ENCODE results near the gene CD2BP2. TPM values are rescaled to one million over a fixed set of nuclear protein-coding genes. Genes with fewer than 3 reads are reported as not detected.

The CD2BP2 gene
- total RNA-seq, 1 experiment from 2014 or later = 30.0 TPM

DNA sequence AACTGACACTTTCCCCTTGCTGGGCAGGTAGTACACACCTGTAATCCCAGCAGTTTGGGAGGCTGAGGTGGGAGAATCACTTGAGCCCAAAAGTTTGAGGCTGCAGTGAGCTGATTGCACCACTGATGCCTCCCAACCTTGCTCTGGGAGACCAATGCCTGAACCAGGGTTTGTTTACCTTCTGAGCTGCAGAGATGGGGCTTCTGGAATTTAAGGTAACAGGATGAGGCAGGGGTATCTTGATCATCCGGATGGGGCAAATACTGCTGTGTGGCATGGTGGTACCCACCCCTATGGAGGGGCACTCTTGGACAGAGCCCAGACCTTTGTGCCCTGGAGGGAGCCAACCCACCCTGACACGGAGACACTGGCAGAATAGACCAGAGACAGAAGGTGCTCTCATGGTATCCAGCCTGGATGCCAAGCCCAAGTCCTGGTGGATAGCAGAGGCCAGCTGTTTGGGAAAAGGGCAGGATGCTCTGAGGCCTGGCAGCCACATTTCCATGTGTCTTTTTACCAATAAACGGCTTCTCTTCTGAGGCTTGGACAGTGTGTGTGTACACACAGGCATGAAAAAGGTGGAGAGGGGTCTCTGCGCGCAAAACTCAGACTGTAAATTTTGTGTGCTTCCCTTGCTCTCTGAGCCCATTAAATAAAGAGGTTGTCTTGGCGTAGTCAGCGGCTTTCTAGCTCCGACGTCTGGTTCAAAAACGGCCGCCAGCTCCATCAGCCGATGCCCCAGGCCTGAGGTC lies 44.5 kb upstream of the CD2BP2 start:
- Histone ChIP-seq H3K4me2 (ENCODE audit: low read length) (peak overlapping the region; percentile 98), H2AFZ (ENCODE audit: low read length) (peak overlapping the region; percentile 98)

DNA sequence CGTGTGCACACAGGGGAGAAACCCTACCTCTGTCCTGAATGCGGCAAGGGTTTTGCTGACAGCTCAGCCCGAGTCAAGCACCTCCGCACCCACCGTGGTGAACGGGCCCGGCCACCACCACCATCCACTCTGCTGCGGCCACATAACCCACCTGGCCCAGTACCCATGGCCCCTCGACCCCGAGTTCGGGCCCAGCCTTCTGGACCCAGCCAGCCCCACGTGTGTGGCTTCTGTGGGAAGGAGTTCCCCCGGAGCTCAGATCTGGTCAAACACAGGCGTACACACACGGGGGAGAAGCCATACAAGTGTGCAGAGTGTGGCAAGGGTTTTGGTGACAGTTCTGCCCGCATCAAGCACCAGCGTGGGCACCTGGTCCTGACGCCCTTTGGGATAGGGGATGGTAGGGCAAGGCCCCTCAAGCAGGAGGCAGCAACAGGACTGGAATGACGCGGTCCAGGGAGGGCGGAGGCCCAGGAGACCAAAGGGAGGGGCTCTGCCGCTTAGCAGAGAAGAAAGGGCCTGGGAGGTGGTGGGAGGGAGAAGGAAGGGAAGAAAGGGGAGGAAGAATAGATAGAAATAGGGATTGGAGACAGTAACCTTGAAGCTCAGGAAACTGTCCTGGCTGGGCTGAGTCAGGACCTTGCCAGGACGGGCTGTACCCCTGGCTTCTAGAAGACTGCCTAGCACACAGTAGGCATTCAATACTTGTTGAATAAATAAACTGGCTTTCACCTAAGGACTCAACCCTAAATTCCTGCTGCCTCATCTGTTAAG lies 43.7 kb upstream of the CD2BP2 start:
- no TSS peak for BruUV-seq (replicated peaks)
- Histone ChIP-seq H3K4me2 (ENCODE audit: low read length) (no peak overlapping the region), H3K4me1 (ENCODE audit: insufficient read depth, low read length) (0 out of 2 replicates have a peak, but pooled peaks cover 4% of the 10 kb centered on the region), H3K9ac (ENCODE audit: low read length) (no peak overlapping the region), H2AFZ (ENCODE audit: low read length) (no peak overlapping the region), H3K9me2 (replicated peaks; ENCODE audit: low read length) (no peaks in the 10 kb centered on the region), H3K4me3 (ENCODE audit: low read length) (no peak overlapping the region), H3K9me3 (ENCODE audit: low read length) (no peaks in the 10 kb centered on the region), H3K79me2 (ENCODE audit: low read length) (peaks cover 20% of the 10 kb centered on the region), H4K20me1 (ENCODE audit: low read length) (no peaks in the 10 kb centered on the region), H3K27me3 (ENCODE audit: low read length) (no peaks in the 10 kb centered on the region), H3K27ac (ENCODE audit: low read length) (no peak overlapping the region), H3F3A (ENCODE audit: low read length, unreplicated experiment) (no peaks in the 10 kb centered on the region), H3K36me3 (ENCODE audit: low read depth, low read length) (no peaks in the 10 kb centered on the region)
- ATAC-seq = no peak
- intact Hi-C loops (cut with micrococcal nuclease) = no loop called here
- TF ChIP-seq, protein P1, sequence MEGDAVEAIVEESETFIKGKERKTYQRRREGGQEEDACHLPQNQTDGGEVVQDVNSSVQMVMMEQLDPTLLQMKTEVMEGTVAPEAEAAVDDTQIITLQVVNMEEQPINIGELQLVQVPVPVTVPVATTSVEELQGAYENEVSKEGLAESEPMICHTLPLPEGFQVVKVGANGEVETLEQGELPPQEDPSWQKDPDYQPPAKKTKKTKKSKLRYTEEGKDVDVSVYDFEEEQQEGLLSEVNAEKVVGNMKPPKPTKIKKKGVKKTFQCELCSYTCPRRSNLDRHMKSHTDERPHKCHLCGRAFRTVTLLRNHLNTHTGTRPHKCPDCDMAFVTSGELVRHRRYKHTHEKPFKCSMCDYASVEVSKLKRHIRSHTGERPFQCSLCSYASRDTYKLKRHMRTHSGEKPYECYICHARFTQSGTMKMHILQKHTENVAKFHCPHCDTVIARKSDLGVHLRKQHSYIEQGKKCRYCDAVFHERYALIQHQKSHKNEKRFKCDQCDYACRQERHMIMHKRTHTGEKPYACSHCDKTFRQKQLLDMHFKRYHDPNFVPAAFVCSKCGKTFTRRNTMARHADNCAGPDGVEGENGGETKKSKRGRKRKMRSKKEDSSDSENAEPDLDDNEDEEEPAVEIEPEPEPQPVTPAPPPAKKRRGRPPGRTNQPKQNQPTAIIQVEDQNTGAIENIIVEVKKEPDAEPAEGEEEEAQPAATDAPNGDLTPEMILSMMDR (conservative IDR thresholded peaks at IDR 0.05; ENCODE audit: low read depth, low read length) = no peak
- TF ChIP-seq EZH2 (IDR thresholded peaks at IDR 0.05; ENCODE audit: low read length, unreplicated experiment) = no peak
- no peak for TF ChIP-seq EZH2phosphoT487 (IDR thresholded peaks at IDR 0.05; ENCODE audit: borderline replicate concordance, low read length)
- CTCF ChIA-PET = no interaction called here
- no peak for DNase-seq
- POLR2A ChIA-PET (ENCODE audit: unreplicated experiment) = no interaction called here

More for the DNA sequence above, 44.5 kb upstream of the CD2BP2 start:
- Histone ChIP-seq H3K4me3 (ENCODE audit: low read length) (peak overlapping the region; percentile 83), H3K9ac (ENCODE audit: low read length) (peak overlapping the region; percentile 91), H4K20me1 (ENCODE audit: low read length) (no peaks in the 10 kb centered on the region), H3K4me1 (ENCODE audit: insufficient read depth, low read length) (0 out of 2 replicates have a peak, but pooled peaks cover 4% of the 10 kb centered on the region), H3K36me3 (ENCODE audit: low read depth, low read length) (no peaks in the 10 kb centered on the region), H3K9me2 (replicated peaks; ENCODE audit: low read length) (no peaks in the 10 kb centered on the region), H3K27me3 (ENCODE audit: low read length) (no peaks in the 10 kb centered on the region), H3F3A (ENCODE audit: low read length, unreplicated experiment) (no peaks in the 10 kb centered on the region), H3K9me3 (ENCODE audit: low read length) (no peaks in the 10 kb centered on the region), H3K27ac (ENCODE audit: low read length) (peak overlapping the region; percentile 73), H3K79me2 (ENCODE audit: low read length) (peaks cover 20% of the 10 kb centered on the region)
- intact Hi-C loops (cut with micrococcal nuclease) = no loop called here
- TF ChIP-seq EZH2phosphoT487 (IDR thresholded peaks at IDR 0.05; ENCODE audit: borderline replicate concordance, low read length) (no peak), EZH2 (IDR thresholded peaks at IDR 0.05; ENCODE audit: low read length, unreplicated experiment) (no peak)
- TF ChIP-seq, protein P1 (conservative IDR thresholded peaks at IDR 0.05; ENCODE audit: low read depth, low read length) = no peak
- ATAC-seq = no peak
- BruUV-seq (replicated peaks) = no TSS peak
- ChIA-PET CTCF (no interaction called here), POLR2A (ENCODE audit: unreplicated experiment) (no interaction called here)
- DNase-seq = peak; percentile 9

All from PC-3 (cell line).